KMS-11 (cell line): ENCODE data around the gene STIM1.

Experiments used
- H2AFZ ChIP-seq: fragments of 200-600 bp; sonication (generic); 2 replicates; pipeline ENCODE4 v1.6.1; 2016; ENCODE audit warnings: antibody characterized with exemption, mixed run types, low read depth
- H3K27ac ChIP-seq: fragments of 200-600 bp; sonication (generic); 2 replicates; pipeline ENCODE4 v1.6.1; 2016; ENCODE audit warnings: mild to moderate bottlenecking, mixed run types
- H3K27me3 ChIP-seq: fragments of 200-600 bp; sonication (generic); 2 replicates; pipeline ENCODE4 v1.6.1; 2017; ENCODE audit warnings: mild to moderate bottlenecking, low read depth, mixed run types, moderate library complexity; ENCODE audit not compliant: insufficient read depth
- H3K36me3 ChIP-seq: fragments of 200-600 bp; sonication (generic); 2 replicates; pipeline ENCODE4 v1.6.1; 2017; ENCODE audit warnings: mild to moderate bottlenecking, mixed run types; ENCODE audit not compliant: insufficient read depth
- H3K4me1 ChIP-seq: fragments of 200-600 bp; sonication (generic); 2 replicates; pipeline ENCODE4 v1.6.1; 2016; ENCODE audit warnings: mild to moderate bottlenecking, low read depth, mixed run types; ENCODE audit not compliant: poor library complexity, severe bottlenecking
- H3K4me2 ChIP-seq: fragments of 200-600 bp; sonication (generic); 2 replicates; pipeline ENCODE4 v1.7.0; 2016; ENCODE audit warnings: mild to moderate bottlenecking, mixed run types
- H3K4me3 ChIP-seq: fragments of 200-600 bp; sonication (generic); IDR thresholded peaks from 2 replicates; pipeline ENCODE4 v1.6.1; 2017; ENCODE audit warnings: low read depth, low read length, mixed read lengths; ENCODE audit not compliant: insufficient read depth
- H3K79me2 ChIP-seq: fragments of 200-600 bp; sonication (generic); 2 replicates; pipeline ENCODE4 v1.6.1; 2016; ENCODE audit warnings: low read depth, mixed run types; ENCODE audit not compliant: insufficient read depth
- H3K9ac ChIP-seq: fragments of 200-600 bp; sonication (generic); 2 replicates; pipeline ENCODE4 v1.6.1; 2016; ENCODE audit warnings: mild to moderate bottlenecking, mixed run types
- H4K20me1 ChIP-seq: fragments of 200-600 bp; sonication (generic); 2 replicates; pipeline ENCODE4 v1.6.1; 2016; ENCODE audit warnings: mild to moderate bottlenecking, mixed run types; ENCODE audit not compliant: insufficient read depth
- CTCF ChIP-seq: fragments of 200-600 bp; sonication (generic); conservative IDR thresholded peaks from 2 replicates; pipeline ENCODE4 v1.6.1; 2017; ENCODE audit warnings: low read depth, mild to moderate bottlenecking, antibody characterized with exemption, low read length, moderate library complexity, mixed read lengths

The STIM1 gene

GRCh38 chr11:3969200-3969599 is 113.7 kb downstream of the STIM1 start:
- Histone ChIP-seq H3K27ac (peak overlapping the region; percentile 0; the same call in 1 of the 2 replicates), H3K36me3 (no peaks in the 10 kb centered on the region; the same call in 1 of the 2 replicates), H3K4me2 (peak overlapping the region; percentile 16), H2AFZ (no peak overlapping the region), H3K27me3 (no peaks in the 10 kb centered on the region), H3K9ac (no peak overlapping the region), H4K20me1 (no peaks in the 10 kb centered on the region), H3K4me3 (no peak overlapping the region), H3K79me2 (no peaks in the 10 kb centered on the region; the same call in 1 of the 2 replicates), H3K4me1 (peaks cover 52% of the 10 kb centered on the region)
- TF ChIP-seq CTCF, result no peak

GRCh38 chr11:3969613-3970012 is 114.1 kb downstream of the STIM1 start:
- peak overlapping the region; percentile 16 for H3K4me2 ChIP-seq
- no peak for TF ChIP-seq CTCF
- H3K9ac ChIP-seq, result no peak overlapping the region
- no peaks in the 10 kb centered on the region for H3K27me3 ChIP-seq
- H3K4me1 ChIP-seq, result peaks cover 52% of the 10 kb centered on the region
- H3K79me2 ChIP-seq, result no peaks in the 10 kb centered on the region
- no peaks in the 10 kb centered on the region for H4K20me1 ChIP-seq
- no peaks in the 10 kb centered on the region; the same call in 1 of the 2 replicates for H3K36me3 ChIP-seq
- no peak overlapping the region for H2AFZ ChIP-seq
- peak overlapping the region; percentile 0; the same call in 1 of the 2 replicates for H3K27ac ChIP-seq
- no peak overlapping the region for H3K4me3 ChIP-seq

GRCh38 chr11:3970108-3970507 is 114.6 kb downstream of the STIM1 start:
- no peak for TF ChIP-seq CTCF
- Histone ChIP-seq H3K9ac (no peak overlapping the region), H2AFZ (no peak overlapping the region), H3K4me2 (peak overlapping the region; percentile 16; the same call in 1 of the 2 replicates), H3K36me3 (no peaks in the 10 kb centered on the region; the same call in 1 of the 2 replicates), H4K20me1 (no peaks in the 10 kb centered on the region), H3K79me2 (no peaks in the 10 kb centered on the region), H3K27me3 (no peaks in the 10 kb centered on the region), H3K27ac (no peak overlapping the region; the same call in 1 of the 2 replicates), H3K4me3 (no peak overlapping the region), H3K4me1 (peaks cover 52% of the 10 kb centered on the region)

- Histone ChIP-seq H3K9ac (no peak overlapping the region), H3K79me2 (no peaks in the 10 kb centered on the region), H3K27me3 (no peaks in the 10 kb centered on the region), H2AFZ (no peak overlapping the region), H3K27ac (no peak overlapping the region), H3K4me3 (no peak overlapping the region), H4K20me1 (no peaks in the 10 kb centered on the region), H3K36me3 (no peaks in the 10 kb centered on the region; the same call in 1 of the 2 replicates), H3K4me2 (no peak overlapping the region; the same call in 1 of the 2 replicates), H3K4me1 (peaks cover 48% of the 10 kb centered on the region)
- no peak for TF ChIP-seq CTCF
Observed at GRCh38 chr11:3971756-3972404, 116.4 kb downstream of the STIM1 start.
